Heart left ventricle (tissue), 16 donors: ENCODE data around the gene ERBB3. TPM values are rescaled to one million over a fixed set of nuclear protein-coding genes. Genes with fewer than 3 reads are reported as not detected.

Experiments
- ATAC-seq, 4 donors: fragments of 200-7000 bp; cut with Tn5 transposase; one replicate each; pipeline ENCODE4 v1.9.1; 2020 to 2022; ENCODE audit warnings: moderate library complexity in 4 of 4, mild to moderate bottlenecking in 3 of 4, moderate number of reproducible peaks in 1 of 4
- DNase-seq, 5 donors: peaks; one replicate each; pipeline ENCODE4 v3.0.0-alpha.2; 2020
- H3K27ac ChIP-seq, 12 donors: fragments of 200-600 bp; sonication (generic) in 4 of 12; one replicate each; pipeline versions ENCODE4 v1.5.0 to v1.8.0; 2016 to 2022; ENCODE audit warnings: mild to moderate bottlenecking in 2 of 12
- H3K27me3 ChIP-seq, 9 donors: fragments of 200-600 bp; sonication (generic) in 2 of 9; one replicate each; pipeline versions ENCODE4 v1.5.1 to v1.8.0; 2016 to 2022; ENCODE audit warnings: mild to moderate bottlenecking in 3 of 9
- H3K36me3 ChIP-seq, 9 donors: fragments of 200-600 bp; sonication (generic) in 2 of 9; one replicate each; pipeline versions ENCODE4 v1.5.0 to v1.8.0; 2018 to 2022; ENCODE audit warnings: mild to moderate bottlenecking in 2 of 9
- H3K4me1 ChIP-seq, 12 donors: fragments of 200-600 bp; sonication (generic) in 4 of 12; one replicate each; pipeline versions ENCODE4 v1.5.0 to v1.8.0; 2016 to 2022; ENCODE audit warnings: mild to moderate bottlenecking in 3 of 12
- H3K4me3 ChIP-seq, 12 donors: fragments of 200-600 bp; sonication (generic) in 4 of 12; one replicate each; pipeline versions ENCODE4 v1.5.0 to v1.8.0; 2017 to 2022; ENCODE audit warnings: mild to moderate bottlenecking in 9 of 12, moderate library complexity in 4 of 12
- H3K9me3 ChIP-seq, 12 donors: fragments of 200-600 bp; sonication (generic) in 4 of 12; one replicate each; pipeline versions ENCODE4 v1.5.0 to v1.8.0; 2016 to 2022; ENCODE audit warnings: mild to moderate bottlenecking in 1 of 12
- CTCF ChIP-seq, 12 donors: fragments of 200-600 bp; sonication (generic) in 4 of 12; IDR thresholded peaks; one replicate each; pipeline versions ENCODE4 v1.5.0 to v1.8.0; 2018 to 2022; ENCODE audit warnings: antibody characterized with exemption in 12 of 12, mild to moderate bottlenecking in 5 of 12
- POLR2A ChIP-seq, 2 donors: fragments of 450-650 bp; IDR thresholded peaks; one replicate each; pipeline ENCODE4 v1.6.1; 2017; ENCODE audit warnings: antibody characterized with exemption in 2 of 2, mild to moderate bottlenecking in 2 of 2, moderate library complexity in 2 of 2
- WGBS, 4 donors: extraction: QIAGEN DNeasy Blood & Tissue Kit in 2 of 4; methylation state at CpG; one replicate each; pipeline versions ENCODE4 v1.1.5 to v1.1.7; 2013 to 2018; 5-methylcytosine and 5-hydroxymethylcytosine counted together
- intact Hi-C, 10 donors: fragments of 100-400 bp; cut with DNase I; formaldehyde crosslinking; loops; one replicate each; pipeline versions ENCODE4 v1.11.1 to v1.14.2; 2022
- polyA plus RNA-seq, 2 donors: library from polyadenylated mRNA; stranded (reverse); fragments of 200-250 nt; gene quantifications; one replicate each; pipeline ENCODE4 v1.2.3, GENCODE V29; 2013
- total RNA-seq, 9 donors: library from RNA; depleted of rRNA in 2 of 9; stranded (reverse); fragments of >200 nt in 2 of 9; fragmentation: NEBNext Ultra II Directional in 3 of 9; extraction: Animal tissue kit (Norgen Biotek cat#: 25700) in 3 of 9; gene quantifications; one replicate each; pipeline versions ENCODE4 v1.1.0 to v1.2.4, GENCODE V29; 2016 to 2023
- donor health status: ischemic (EF 13 %, LVEDD 7.1; RV severe dilation, severe dysfunction).
- donor health status: healthy with polysubstance abuse.
- donor health status: DM: no; HTN: yes; CAD: no.
- donor health status: DM: no; HTN: no; CAD: no.
- donor health status: ischemic (EF 25% LVEDD 6.9; RV normal size, moderate dysfunction).
- donor health status: ischemic (EF 25% LVEDD 5.7; RV mildly dilated, moderate dysfunction).
- donor health status: healthy.
- donor health status: DM: yes; HTN: yes; CAD: no.
- donor health status: ischemic (EF 35%, LVEDD 5.7; RV mildly dilated, moderate dysfunction).
- donor health status: nonischemic (EF 11% LVEDD 7.7; RV severe dilation, severe dysfunction).
- donor health status: DM: yes; HTN: yes; CAD: no.
- donor health status: PGD.
- donor health status: ischemic (EF 29% LVEDD 5.4; RV normal size, mild dysfunction).
- donor health status: nonischemic (EF 23%, LVEDD 6.1; RV moderate dilation, normal function).

The ERBB3 gene
- total and polyA plus RNA-seq, 11 donors: 0.90 to 4.5 (median 2.2) TPM

DNA sequence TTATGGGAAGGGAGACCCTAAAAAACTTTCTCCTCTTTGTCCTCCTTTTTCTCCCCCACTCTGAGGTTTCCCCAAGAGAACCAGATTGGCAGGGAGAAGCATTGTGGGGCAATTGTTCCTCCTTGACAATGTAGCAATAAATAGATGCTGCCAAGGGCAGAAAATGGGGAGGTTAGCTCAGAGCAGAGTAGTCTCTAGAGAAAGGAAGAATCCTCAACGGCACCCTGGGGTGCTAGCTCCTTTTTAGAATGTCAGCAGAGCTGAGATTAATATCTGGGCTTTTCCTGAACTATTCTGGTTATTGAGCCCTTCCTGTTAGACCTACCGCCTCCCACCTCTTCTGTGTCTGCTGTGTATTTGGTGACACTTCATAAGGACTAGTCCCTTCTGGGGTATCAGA is 42.8 kb upstream of the ERBB3 start:
- Histone ChIP-seq H3K9me3 (no peaks in the 10 kb centered on the region), H3K27ac (no peak overlapping the region), H3K36me3 (peaks cover 0 to 58% (median 45%) of the 10 kb centered on the region in 9 donors), H3K4me1 (peaks cover 0 to 8% (median 6%) of the 10 kb centered on the region in 12 donors), H3K4me3 (no peak overlapping the region), H3K27me3 (no peaks in the 10 kb centered on the region)
- ATAC-seq (no peak), DNase-seq (no peak)
- intact Hi-C loops: loop anchor here in 3 of 10 donors (10.0 kb wide), 2 partner anchors 222 to 302 kb away; partner anchors contain the start of genes ORMDL2 (in 1 of the 3) and SARNP (in 1 of the 3)
- 72 to 76% (median 74%) methylated on average over 2 of the region's 2 CpGs for WGBS, 4 donors
- TF ChIP-seq CTCF (IDR thresholded peaks at IDR 0.05) (no peak), POLR2A (IDR thresholded peaks at IDR 0.05) (no peak)

- H3K36me3 ChIP-seq: peaks cover 0 to 52% (median 42%) of the 10 kb centered on the region in 9 donors
- DNase-seq: no peak
- WGBS, 4 donors: 65 to 79% (median 68%) methylated on average over 2 of the region's 2 CpGs
- no peaks in the 10 kb centered on the region for H3K9me3 ChIP-seq
- peaks cover 2 to 14% (median 12%) of the 10 kb centered on the region in 12 donors for H3K4me1 ChIP-seq
- H3K27ac ChIP-seq: no peak overlapping the region
- intact Hi-C loops: loop anchor here in 3 of 10 donors (10.0 kb wide), 2 partner anchors 223 to 303 kb away; partner anchors contain the start of genes ORMDL2 (in 1 of the 3) and SARNP (in 1 of the 3)
- no peak for ATAC-seq
- TF ChIP-seq CTCF (IDR thresholded peaks at IDR 0.05) (no peak), POLR2A (IDR thresholded peaks at IDR 0.05) (no peak)
- H3K4me3 ChIP-seq: no peak overlapping the region
- H3K27me3 ChIP-seq: no peaks in the 10 kb centered on the region
Observed at GRCh38 chr12:56038022-56038655, 41.8 kb upstream of the ERBB3 start.

GRCh38 chr12:56040151-56040550 is 39.8 kb upstream of the ERBB3 start:
- H3K4me3 ChIP-seq: no peak overlapping the region
- WGBS, 4 donors: 95 to 100% (median 98%) methylated on average over 1 of the region's 1 CpG
- H3K9me3 ChIP-seq: no peaks in the 10 kb centered on the region
- ATAC-seq (no peak), DNase-seq (no peak)
- peaks cover 0 to 54% (median 42%) of the 10 kb centered on the region in 9 donors for H3K36me3 ChIP-seq
- no peaks in the 10 kb centered on the region for H3K27me3 ChIP-seq
- H3K4me1 ChIP-seq: peaks cover 3 to 22% (median 17%) of the 10 kb centered on the region in 12 donors
- intact Hi-C loops: loop anchor here (2.0 to 10.0 kb wide), 10 partner anchors 43 to 298 kb away; partner anchors contain the start of genes SUOX (in 8 of the 10), GDF11 (in 2 of the 10), RPL41 (in 2 of the 10) and ZC3H10 (in 2 of the 10)
- TF ChIP-seq CTCF (IDR thresholded peaks at IDR 0.05): no peak
- no peak overlapping the region for H3K27ac ChIP-seq

DNA sequence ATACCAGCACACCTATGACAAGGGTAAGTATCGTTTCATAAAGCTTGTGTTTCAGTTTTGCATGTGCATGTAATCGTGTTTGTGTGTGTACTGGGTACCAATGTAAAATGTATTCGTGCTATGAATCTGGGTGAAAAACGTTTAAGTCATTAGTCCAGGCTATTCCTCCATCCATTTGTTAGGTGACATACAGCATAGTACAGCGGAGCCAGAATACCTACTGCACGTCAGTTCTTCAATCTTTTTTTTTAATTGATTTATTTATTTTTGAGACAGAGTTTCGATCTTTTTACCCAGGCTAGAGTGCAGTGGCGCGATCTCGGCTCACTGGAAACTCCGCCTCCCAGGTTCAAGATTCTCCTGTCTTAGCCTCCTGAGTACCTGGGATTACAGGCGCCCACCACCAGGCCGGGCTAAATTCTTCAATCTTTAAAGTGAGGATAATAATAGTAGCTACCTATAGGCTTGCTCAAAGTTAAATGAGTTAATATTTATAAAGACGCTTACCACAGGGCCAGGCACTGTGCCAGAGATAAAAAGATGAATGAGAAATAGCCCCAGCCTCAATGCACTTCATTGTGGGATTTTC is 38.9 kb upstream of the ERBB3 start:
- peak overlapping the region; percentile 89 to 99 (median 96) for H3K27ac ChIP-seq
- H3K27me3 ChIP-seq: no peaks in the 10 kb centered on the region
- intact Hi-C loops: loop anchor here (1.0 to 10.0 kb wide), 11 partner anchors 44 to 299 kb away; partner anchors contain the start of genes SUOX (in 9 of the 10), GDF11 (in 2 of the 10), RPL41 (in 2 of the 10) and ZC3H10 (in 2 of the 10)
- peaks cover 3 to 22% (median 17%) of the 10 kb centered on the region in 12 donors for H3K4me1 ChIP-seq
- ATAC-seq (no peak), DNase-seq (peak in 1 of 5 donors; percentile 19)
- TF ChIP-seq CTCF (IDR thresholded peaks at IDR 0.05) (no peak), POLR2A (IDR thresholded peaks at IDR 0.05) (no peak)
- peak overlapping the region; percentile 66 to 97 (median 83) for H3K4me3 ChIP-seq
- 70 to 77% (median 70%) methylated on average over 14 of the region's 14 CpGs for WGBS, 4 donors
- no peaks in the 10 kb centered on the region for H3K9me3 ChIP-seq
- peaks cover 0 to 52% (median 43%) of the 10 kb centered on the region in 9 donors for H3K36me3 ChIP-seq
